HEK293 (cell line): ENCODE results near the gene ATP5F1D.
"Not testable (repeated sequence)": the region's sequence is repeated elsewhere in the genome, so short reads cannot be mapped to it uniquely, and the experiment has no call there.

ENCODE experiments used
- CTCF ChIA-PET: fragments of 350-600 bp; formaldehyde crosslinking; extraction: SDS; loops from one replicate; lab custom pipeline; 2021; ENCODE audit warnings: antibody characterized with exemption; lab: Yijun Ruan, JAX
- POLR2A ChIA-PET: fragments of 300-600 bp; formaldehyde crosslinking; extraction: SDS; loops from one replicate; lab custom pipeline; 2020; ENCODE audit warnings: antibody characterized with exemption, inconsistent platforms; lab: Yijun Ruan, JAX
- H3K27ac ChIP-seq: fragments of 200-500 bp; sonication (Bioruptor generic); 2 replicates; pipeline ENCODE4 v1.5.1; 2014; ENCODE audit warnings: low read depth, low read length, control low read depth, inconsistent platforms; ENCODE audit errors: extremely low read depth
- H3K36me3 ChIP-seq, 2 experiments: fragments of 200-500 bp in 1 of 2; sonication (Bioruptor generic) in 1 of 2; 1 replicate in 1 of 2; 2 replicates in 1 of 2; pipeline ENCODE4 v1.5.1; 2014 to 2017; ENCODE audit warnings: inconsistent platforms in 2 of 2, low read length in 2 of 2; ENCODE audit not compliant: control insufficient read depth in 2 of 2, insufficient read depth in 1 of 2
- H3K4me1 ChIP-seq: fragments of 200-500 bp; sonication (Bioruptor generic); 2 replicates; pipeline ENCODE4 v1.5.1; 2014; ENCODE audit warnings: mild to moderate bottlenecking, low read length, inconsistent platforms; ENCODE audit not compliant: control insufficient read depth, insufficient read depth
- H3K4me3 ChIP-seq: 2 replicates; pipeline ENCODE4 v1.5.1; 2011; ENCODE audit warnings: low read depth, mild to moderate bottlenecking, control low read depth, low read length, moderate library complexity
- H3K9me3 ChIP-seq: fragments of 200-500 bp; sonication (Bioruptor generic); 2 replicates; pipeline ENCODE4 v1.5.1; 2014; ENCODE audit warnings: low read depth, low read length, inconsistent platforms; ENCODE audit not compliant: control insufficient read depth, insufficient read depth
- KLF1 ChIP-seq: fragments of 450-650 bp; formaldehyde crosslinking; IDR thresholded peaks from 2 replicates; pipeline ENCODE4 v1.5.1; 2016; ENCODE audit warnings: missing biosample characterization, missing genetic modification characterization
- PRDM1 ChIP-seq: fragments of 450-650 bp; formaldehyde crosslinking; IDR thresholded peaks from 2 replicates; pipeline ENCODE4; 2016; ENCODE audit warnings: missing biosample characterization, missing genetic modification characterization
- PRDM10 ChIP-seq: fragments of 450-650 bp; formaldehyde crosslinking; IDR thresholded peaks from 2 replicates; pipeline ENCODE4 v1.5.1; 2016; ENCODE audit warnings: missing biosample characterization, missing genetic modification characterization
- SCRT1 ChIP-seq: fragments of 450-650 bp; formaldehyde crosslinking; IDR thresholded peaks from 2 replicates; pipeline ENCODE4 v1.5.1; 2016; ENCODE audit warnings: missing biosample characterization, missing genetic modification characterization, borderline replicate concordance
- ZBTB26 ChIP-seq: fragments of 450-650 bp; formaldehyde crosslinking; optimal IDR thresholded peaks from 2 replicates; pipeline ENCODE3; 2016; ENCODE audit warnings: missing biosample characterization, mild to moderate bottlenecking, missing genetic modification characterization
- ZBTB44 ChIP-seq: fragments of 450-650 bp; IDR thresholded peaks from 2 replicates; pipeline ENCODE4 v1.5.1; 2018; ENCODE audit warnings: missing biosample characterization, mild to moderate bottlenecking, missing genetic modification characterization
- ZBTB7A ChIP-seq: fragments of 450-650 bp; formaldehyde crosslinking; IDR thresholded peaks from 2 replicates; pipeline ENCODE4 v1.5.1; 2016; ENCODE audit warnings: low read depth, missing biosample characterization, missing genetic modification characterization
- ZFHX2 ChIP-seq: fragments of 450-650 bp; formaldehyde crosslinking; conservative IDR thresholded peaks from 2 replicates; pipeline ENCODE4 v1.5.1; 2016; ENCODE audit warnings: missing biosample characterization, missing genetic modification characterization
- ZNF133 ChIP-seq: fragments of 450-650 bp; formaldehyde crosslinking; IDR thresholded peaks from 2 replicates; pipeline ENCODE4 v1.5.1; 2016; ENCODE audit warnings: missing biosample characterization, missing genetic modification characterization
- ZNF488 ChIP-seq: fragments of 450-650 bp; formaldehyde crosslinking; IDR thresholded peaks from 2 replicates; pipeline ENCODE4 v1.5.1; 2016; ENCODE audit warnings: missing biosample characterization, missing genetic modification characterization
- ZNF610 ChIP-seq: fragments of 450-650 bp; formaldehyde crosslinking; IDR thresholded peaks from 2 replicates; pipeline ENCODE4 v1.5.1; 2016; ENCODE audit warnings: missing biosample characterization, missing genetic modification characterization, borderline replicate concordance
- ZNF658 ChIP-seq: fragments of 450-650 bp; formaldehyde crosslinking; IDR thresholded peaks from 2 replicates; pipeline ENCODE4; 2016; ENCODE audit warnings: missing biosample characterization, missing genetic modification characterization
- ZSCAN16 ChIP-seq: fragments of 450-650 bp; formaldehyde crosslinking; IDR thresholded peaks from 2 replicates; pipeline ENCODE4 v1.5.1; 2016; ENCODE audit warnings: missing biosample characterization, missing genetic modification characterization

The ATP5F1D gene

GRCh38 chr19:1206864-1207450 lies 34.6 kb upstream of the ATP5F1D start (continued):
- TF ChIP-seq ZBTB26 (tag by site-specific recombination) (peak; percentile 32), PRDM10 (tag by site-specific recombination) (peak; percentile 87), SCRT1 (tag by site-specific recombination) (no peak), PRDM1 (tag by site-specific recombination) (peak; percentile 56; the same call in 1 of the 2 replicates), ZNF610 (tag by site-specific recombination) (0 out of 2 replicates have a peak, but pooled peaks have one; percentile 55), ZSCAN16 (tag by site-specific recombination) (no peak)

- H3K27ac ChIP-seq, H3K4me3 ChIP-seq, H3K9me3 ChIP-seq, H3K4me1 ChIP-seq: not testable (repeated sequence)
- ChIA-PET CTCF (interaction anchor here (1.0 kb wide), 1 partner anchor 35 kb away, joined by 7 read pairs; no protein-coding TSS in a partner anchor), POLR2A (interaction anchor here (0.7 to 0.9 kb wide), 2 partner anchors 9 to 96 kb away, joined by 3 to 7 read pairs; no protein-coding TSS in a partner anchor)
- peaks cover 14 to 33% of the 10 kb centered on the region in 2 experiments; a peak in 2 of 3 replicates for H3K36me3 ChIP-seq
- peak; percentile 74 for TF ChIP-seq KLF1 (tag by site-specific recombination)
Observed at GRCh38 chr19:1208830-1209229, 32.7 kb upstream of the ATP5F1D start.

GRCh38 chr19:1210227-1210538 lies 31.4 kb upstream of the ATP5F1D start:
- ChIA-PET CTCF (interaction anchor here (0.7 to 1.8 kb wide), 2 partner anchors 8 to 12 kb away, joined by 3 to 5 read pairs; no protein-coding TSS in a partner anchor), POLR2A (no interaction called here)
- no peak overlapping the region for H3K4me3 ChIP-seq
- peaks cover 14 to 40% of the 10 kb centered on the region in 2 experiments; a peak in 2 of 3 replicates for H3K36me3 ChIP-seq
- TF ChIP-seq ZNF488 (no peak), ZBTB44 (tag by site-specific recombination) (no peak), ZNF133 (no peak), ZNF658 (tag by site-specific recombination) (no peak), ZFHX2 (tag by site-specific recombination) (0 out of 2 replicates have a peak, but pooled peaks have one; percentile 5), ZBTB7A (tag by site-specific recombination) (no peak)
- no peaks in the 10 kb centered on the region for H3K9me3 ChIP-seq
- H3K4me1 ChIP-seq = peaks cover 10% of the 10 kb centered on the region; the same call in 1 of the 2 replicates
- H3K27ac ChIP-seq = peak overlapping the region; percentile 69
